K562 (cell line): Measurements from ENCODE around the gene PRR7.

Experiments
- RAD21 ChIP-seq, 2 experiments: fragments of 250-450 bp in 1 of 2; fragments of 450-650 bp in 1 of 2; sonication (Bioruptor Pico) in 1 of 2; formaldehyde crosslinking in 1 of 2; IDR thresholded peaks in 1 of 2; conservative IDR thresholded peaks in 1 of 2; 2 replicates each; pipeline versions ENCODE4 v1.4.0 to v1.8.0; 2020 to 2022; ENCODE audit warnings: mild to moderate bottlenecking in 2 of 2, moderate library complexity in 1 of 2
- RBFOX2 ChIP-seq: fragments of 200-400 bp; formaldehyde crosslinking; IDR thresholded peaks from 2 replicates; pipeline ENCODE4 v1.6.1; 2017; ENCODE audit warnings: low read depth, mild to moderate bottlenecking, low read length, moderate library complexity
- TGIF2 ChIP-seq: sonication (generic); formaldehyde crosslinking; IDR thresholded peaks from 2 replicates; pipeline ENCODE4 v1.8.1; 2022; ENCODE audit warnings: mild to moderate bottlenecking, missing genetic modification reagents, moderate library complexity
- ZFP36 ChIP-seq: fragments of 150-350 bp; IDR thresholded peaks from 2 replicates; pipeline ENCODE4 v1.6.1; 2018; ENCODE audit warnings: low read length, low read depth; ENCODE audit not compliant: partially characterized antibody

- peak; percentile 50; the same call in 1 of the 2 replicates for TF ChIP-seq RBFOX2
- TF ChIP-seq ZFP36 = no peak
- TF ChIP-seq TGIF2 = peak; percentile 30; the same call in 1 of the 2 replicates
- peak; percentile 75 to 93 for TF ChIP-seq RAD21 (CRISPR knock-in tag; conservative IDR thresholded peaks at IDR 0.05 in 1 of 2, IDR thresholded peaks at IDR 0.05 in 1 of 2)
Observed at GRCh38 chr5:177491429-177491945, 44.9 kb downstream of the PRR7 start.
